Limb (tissue), 2 donors: Measurements from ENCODE around the gene UNC13A.

ENCODE experiments used
- DNase-seq, 2 donors: peaks; one replicate each; pipeline ENCODE4 v3.0.0-alpha.2; 2016; ENCODE audit errors: extremely low spot score in 2 of 2

Gene UNC13A

GRCh38 chr19:17669419-17669818 lies 18.7 kb downstream of the UNC13A start:
- no peak for DNase-seq

GRCh38 chr19:17665058-17665457 lies 23.1 kb downstream of the UNC13A start:
- DNase-seq, result no peak

DNA sequence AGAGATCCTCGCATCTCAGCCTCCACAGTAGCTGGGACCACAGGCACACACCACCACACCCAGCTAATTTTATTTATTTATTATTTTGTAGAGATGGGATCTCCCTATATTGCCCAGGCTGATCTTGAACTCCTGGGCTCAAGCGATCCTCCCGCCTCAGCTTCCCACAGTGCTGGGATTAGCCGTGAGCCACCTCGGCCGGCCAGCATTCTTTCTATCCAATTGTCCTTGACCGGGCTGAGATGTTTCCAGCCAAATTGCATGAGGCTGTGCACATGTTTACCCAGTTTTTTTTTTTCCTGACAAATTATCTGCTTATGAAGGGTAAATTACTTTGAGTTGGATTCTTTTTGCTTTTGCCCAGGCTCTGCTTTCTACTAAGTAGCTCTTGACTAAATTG lies 28.2 kb downstream of the UNC13A start:
- DNase-seq, result no peak

- DNase-seq, result no peak
These were observed 29.5 kb downstream of the UNC13A start for GRCh38 chr19:17658666-17659065.

DNA sequence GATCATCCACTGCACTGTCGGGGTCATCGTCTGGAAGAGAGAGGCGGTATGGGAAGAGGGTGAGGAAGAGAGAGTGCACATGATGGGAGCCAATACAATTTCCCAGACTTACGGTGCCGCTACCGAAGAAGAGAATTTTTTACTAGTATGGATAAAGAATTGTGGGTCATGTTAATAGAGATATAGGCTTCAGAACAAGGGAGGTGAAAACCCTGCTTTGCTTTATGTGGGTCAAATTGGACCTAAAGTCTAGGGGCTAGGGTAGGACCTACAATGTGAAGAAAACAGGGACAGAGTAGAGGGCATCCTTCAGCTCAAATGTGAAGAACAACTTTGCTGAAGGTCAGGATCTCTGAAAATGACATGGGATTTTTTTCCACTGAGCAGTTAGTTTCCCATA lies 29.9 kb downstream of the UNC13A start:
- no peak for DNase-seq

DNA sequence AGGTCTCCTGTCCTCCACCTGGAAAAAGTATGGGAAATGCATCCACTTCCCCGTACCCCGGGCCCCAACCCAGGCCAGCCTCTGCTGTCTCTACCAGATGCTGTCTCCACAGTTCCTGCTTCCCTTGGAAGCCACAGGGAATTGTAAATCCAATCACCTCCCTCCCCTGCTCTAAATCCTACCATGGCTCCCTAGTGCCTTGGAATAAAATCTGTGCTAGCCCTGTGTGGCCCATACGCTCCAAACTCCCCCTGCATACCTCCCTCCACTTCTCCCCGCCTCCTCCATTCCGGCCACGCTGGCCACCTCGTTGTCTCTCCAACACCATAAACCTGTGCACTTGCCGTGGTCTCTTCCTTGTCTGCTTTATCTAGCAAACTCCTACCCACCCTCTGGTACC lies 31.2 kb downstream of the UNC13A start:
- no peak for DNase-seq

GRCh38 chr19:17655751-17656472 lies 32.2 kb downstream of the UNC13A start:
- no peak for DNase-seq

DNA sequence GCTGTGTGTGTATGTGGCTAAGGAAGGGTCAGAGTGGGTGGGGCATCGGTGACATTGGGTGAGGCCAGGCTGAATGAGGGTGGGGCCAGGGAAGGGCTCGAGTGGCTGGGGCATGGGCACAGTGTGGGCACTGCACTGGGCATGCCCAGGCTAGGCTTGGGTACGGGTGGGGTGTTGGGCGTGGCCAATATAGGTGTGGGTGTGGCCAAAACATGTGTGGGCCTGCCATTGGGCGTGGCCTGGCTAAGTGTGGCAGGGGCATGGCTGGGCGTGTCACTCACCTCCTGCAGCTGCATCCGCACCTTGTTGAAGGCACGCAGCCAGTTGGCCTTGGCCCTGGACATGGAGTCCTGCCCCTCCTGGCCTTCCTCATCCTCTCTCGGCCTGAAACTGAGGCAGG lies 33.2 kb downstream of the UNC13A start:
- no peak for DNase-seq

DNA sequence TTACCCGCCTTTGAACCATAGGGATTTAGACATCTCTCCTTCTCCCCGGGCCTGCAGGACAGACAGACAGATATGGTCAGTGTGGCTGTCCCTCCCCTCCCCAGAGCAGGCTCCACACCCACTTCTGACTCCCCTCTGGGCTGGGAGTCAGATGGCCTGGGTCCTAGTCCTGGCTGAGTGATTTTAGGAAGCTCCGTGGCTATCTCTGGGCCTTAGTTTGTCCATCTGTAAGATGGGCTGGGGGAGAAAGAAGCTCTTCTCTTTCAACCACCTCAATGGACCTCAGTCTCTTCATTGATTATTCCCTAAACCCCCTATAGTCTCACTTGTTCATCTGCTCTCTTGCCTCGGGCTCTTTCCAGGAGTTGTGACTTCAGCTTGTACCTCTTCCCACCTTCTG lies 35.5 kb downstream of the UNC13A start:
- DNase-seq, result no peak

DNA sequence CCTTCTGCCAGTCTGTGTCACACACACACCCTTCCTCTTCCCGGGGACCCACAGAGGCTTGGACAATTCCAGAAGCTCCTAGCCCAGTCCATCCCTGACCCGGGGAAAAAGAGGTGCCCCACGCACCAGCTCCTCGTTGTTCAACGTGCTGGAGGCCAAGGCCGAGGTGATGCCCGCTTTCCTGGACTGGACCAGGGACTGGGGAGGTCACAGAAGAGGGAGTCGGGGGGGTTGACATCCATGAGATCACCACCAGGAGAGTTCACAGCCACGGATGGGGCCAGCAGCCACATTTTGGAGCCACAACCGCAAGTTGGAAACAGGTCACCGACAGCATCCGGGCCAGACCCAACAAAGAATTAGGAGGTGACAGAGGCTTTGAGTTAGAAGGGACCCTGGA lies 39.4 kb downstream of the UNC13A start:
- DNase-seq, result no peak

DNA sequence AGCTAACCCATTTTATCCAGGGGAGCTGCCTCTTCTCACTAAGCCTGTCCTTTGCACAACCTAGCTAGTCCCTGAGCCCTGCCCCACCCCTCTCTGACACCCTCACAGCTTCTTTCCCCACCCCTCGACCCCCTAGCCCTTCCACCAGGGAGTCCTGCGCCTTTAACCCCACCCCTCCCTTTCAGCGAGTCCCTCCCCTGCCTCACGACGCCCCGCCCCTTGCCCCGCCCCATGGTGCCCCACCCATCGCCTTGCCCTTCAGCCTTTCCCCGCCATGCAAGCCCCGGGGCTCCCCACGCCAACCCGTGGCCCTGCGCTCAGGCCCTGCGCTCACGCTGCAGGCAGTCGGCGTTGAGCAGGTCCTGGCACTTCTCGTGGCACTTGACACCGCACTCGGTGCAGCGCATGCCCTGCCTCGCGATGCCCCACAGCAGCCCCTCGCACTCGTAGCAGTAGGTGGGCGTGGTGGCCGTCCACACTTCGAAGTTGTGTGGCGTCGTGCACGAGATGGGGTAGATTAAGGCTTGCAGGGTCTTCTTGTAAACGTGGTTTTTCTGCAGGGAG lies 40.0 kb downstream of the UNC13A start:
- no peak for DNase-seq

- no peak for DNase-seq
These were observed 40.8 kb downstream of the UNC13A start for GRCh38 chr19:17647071-17648020.

DNA sequence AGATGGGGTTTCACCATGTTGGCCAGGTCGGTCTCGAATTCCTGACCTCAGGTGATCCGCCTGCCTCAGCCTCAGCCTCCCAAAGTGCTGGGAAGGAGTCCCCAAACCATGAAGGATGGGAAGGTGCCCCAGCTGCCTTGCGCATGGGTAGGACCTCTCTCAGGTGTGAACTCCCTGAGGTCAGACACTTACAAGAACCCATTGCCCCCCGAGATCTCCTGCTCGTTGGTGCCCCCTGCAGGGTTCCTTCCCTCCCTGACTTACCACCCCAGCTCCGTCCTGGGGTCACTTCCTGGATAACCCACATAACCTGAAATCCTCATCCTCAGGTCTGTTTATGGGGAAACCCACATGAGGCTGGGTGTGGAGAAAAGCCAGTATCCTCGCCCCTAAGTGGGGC lies 41.7 kb downstream of the UNC13A start:
- DNase-seq, result no peak

GRCh38 chr19:17645339-17645963 lies 42.7 kb downstream of the UNC13A start:
- no peak for DNase-seq

DNA sequence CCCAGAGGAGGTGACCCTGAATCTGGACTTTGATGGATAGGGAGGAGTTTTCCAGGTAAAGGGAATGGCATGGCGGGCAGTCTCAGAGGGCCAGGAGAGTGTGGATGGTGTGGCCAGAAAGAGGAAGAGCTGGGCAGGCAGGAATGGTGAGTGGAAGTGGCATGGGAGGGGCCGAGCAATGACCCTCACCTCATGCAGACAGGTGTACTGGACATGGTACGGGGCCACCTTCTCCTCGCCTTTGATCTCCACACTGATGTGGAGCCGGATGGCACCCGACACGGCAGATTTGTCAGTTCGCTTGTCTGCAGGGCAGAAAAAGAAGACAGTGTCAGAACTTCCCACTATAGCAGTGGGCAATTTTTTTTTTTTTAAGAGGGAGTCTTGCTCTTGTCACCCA lies 45.5 kb downstream of the UNC13A start:
- no peak for DNase-seq

- no peak for DNase-seq
These were observed 46.3 kb downstream of the UNC13A start for GRCh38 chr19:17641846-17642245.

GRCh38 chr19:17641181-17641580 lies 47.0 kb downstream of the UNC13A start:
- DNase-seq, result no peak

DNA sequence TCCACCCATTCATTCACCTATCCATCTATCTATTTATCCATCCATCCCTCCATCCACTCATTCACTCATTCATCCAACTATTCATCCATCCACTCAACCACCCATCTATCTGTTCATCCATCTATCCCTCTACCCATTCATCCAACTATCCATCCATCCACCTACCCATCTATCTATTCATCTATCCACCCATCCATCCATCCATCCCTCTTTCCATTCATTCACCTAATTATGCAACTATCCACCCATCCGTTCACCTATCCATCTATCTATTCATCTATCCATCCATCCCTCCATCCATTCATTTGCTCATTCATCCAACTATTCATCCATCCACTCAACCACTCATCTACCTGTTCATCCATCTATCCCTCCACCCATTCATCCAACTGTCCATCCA lies 54.5 kb downstream of the UNC13A start:
- no peak for DNase-seq

DNA sequence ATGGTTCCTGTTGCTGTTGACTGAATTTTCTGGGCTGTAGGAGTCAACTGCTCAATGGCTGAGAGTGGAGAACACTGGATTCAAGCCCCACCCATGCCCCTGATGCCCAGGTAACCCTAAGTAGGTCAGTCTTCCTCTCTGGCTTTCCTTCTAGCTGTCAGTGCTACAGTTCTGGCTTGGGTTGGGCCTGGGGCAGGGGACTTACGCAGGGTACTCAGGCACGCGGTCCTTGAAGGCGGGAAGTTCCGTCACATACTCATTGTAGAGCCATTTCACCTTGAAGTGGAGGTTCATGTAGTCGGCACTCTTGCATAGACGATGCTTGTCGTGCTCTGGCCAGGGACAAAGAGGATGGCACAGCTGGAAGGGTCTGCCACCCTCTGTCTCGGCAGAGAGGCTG lies 55.6 kb downstream of the UNC13A start:
- no peak for DNase-seq

GRCh38 chr19:17629760-17630159 lies 58.4 kb downstream of the UNC13A start:
- DNase-seq, result no peak

DNA sequence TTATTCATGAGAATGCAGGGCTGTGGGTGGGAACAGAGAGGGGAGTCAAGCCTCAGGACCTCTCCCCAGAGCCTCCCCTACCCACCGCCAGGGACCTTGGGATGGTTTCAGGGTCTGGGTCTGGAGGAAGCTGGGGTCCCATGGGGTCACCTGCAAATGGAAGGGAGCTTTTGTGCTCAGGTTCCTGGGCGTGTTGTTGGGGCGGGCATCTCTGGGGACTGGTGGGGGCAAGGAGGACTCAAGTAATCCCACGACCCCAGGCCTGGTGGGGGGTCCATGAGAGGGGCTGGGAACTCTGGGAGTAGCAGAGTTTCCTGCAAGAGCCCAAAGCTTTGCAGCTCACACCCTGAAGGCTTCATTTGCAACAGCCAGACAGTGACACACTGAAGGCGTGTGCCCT lies 60.2 kb downstream of the UNC13A start:
- DNase-seq, result no peak

GRCh38 chr19:17627161-17627560 lies 61.0 kb downstream of the UNC13A start:
- no peak for DNase-seq
